GM19328 (cell line): ENCODE results near the gene XYLB.
"Not testable (repeated sequence)": the region's sequence is repeated elsewhere in the genome, so short reads cannot be mapped to it uniquely, and the experiment has no call there.

ENCODE experiments used
- ATAC-seq: cut with Tn5 transposase; IDR thresholded peaks from one replicate; pipeline ENCODE4 v1.9.1; 2021; ENCODE audit warnings: mild to moderate bottlenecking, moderate library complexity; ENCODE audit not compliant: unreplicated experiment

The XYLB gene

DNA sequence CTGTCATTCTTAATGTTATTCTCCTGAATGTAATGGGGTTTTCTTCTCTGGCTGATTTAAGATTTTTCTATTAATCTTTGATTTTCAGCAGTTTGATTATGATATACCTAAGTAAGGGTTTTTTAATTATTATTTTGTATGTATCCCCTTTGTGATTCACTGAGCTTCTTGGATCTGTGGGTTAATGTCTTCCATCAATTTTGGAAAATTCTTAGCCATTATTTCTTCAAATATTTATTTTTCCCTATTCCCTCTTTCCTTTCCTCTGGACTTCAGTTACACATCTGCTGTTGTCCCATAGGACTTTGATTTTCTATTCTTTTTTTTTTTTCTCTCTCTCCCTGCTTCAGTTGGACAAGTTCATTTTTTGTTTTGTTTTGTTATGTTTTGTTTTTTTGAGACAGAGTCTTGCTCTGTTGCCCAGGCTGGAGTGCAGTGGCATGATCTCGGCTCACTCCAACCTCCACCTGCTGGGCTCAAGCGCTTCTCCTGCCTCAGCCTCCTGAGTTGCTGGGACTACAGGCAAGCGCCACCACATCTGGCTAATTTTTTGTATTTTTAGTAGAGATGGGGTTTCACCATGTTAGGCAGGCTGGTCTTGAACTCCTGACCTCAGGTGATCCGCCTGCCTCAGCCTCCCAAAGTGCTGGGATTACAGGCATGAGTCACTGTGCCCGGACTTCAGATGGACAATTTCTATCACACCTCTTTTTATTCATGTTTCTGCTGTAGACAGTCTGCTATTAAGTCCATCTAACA lies 40.6 kb downstream of the XYLB start:
- no peak for ATAC-seq

GRCh38 chr3:38387862-38388261 lies 41.3 kb downstream of the XYLB start:
- no peak for ATAC-seq

- ATAC-seq: no peak
Observed at GRCh38 chr3:38392604-38393163, 46.1 kb downstream of the XYLB start.

DNA sequence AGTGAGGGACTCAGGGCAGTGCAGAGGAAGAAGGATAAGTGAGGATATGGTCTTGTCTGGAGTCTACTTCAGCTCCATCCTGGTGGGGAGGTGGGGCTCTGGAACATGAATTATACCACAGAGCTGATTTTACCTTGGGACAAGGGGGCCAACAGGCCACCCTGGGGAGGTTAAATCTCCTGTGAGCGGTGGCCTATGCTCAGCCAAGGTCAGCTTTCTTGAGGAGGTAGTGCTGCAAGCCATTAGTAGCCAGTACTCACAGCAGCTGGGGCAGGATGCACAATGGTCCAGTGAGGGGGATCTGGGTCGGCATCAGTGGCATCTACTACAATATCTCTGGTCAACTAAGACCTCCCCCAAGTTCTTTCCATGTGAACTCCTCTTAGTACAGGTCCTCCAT lies 49.7 kb downstream of the XYLB start:
- ATAC-seq: no peak

DNA sequence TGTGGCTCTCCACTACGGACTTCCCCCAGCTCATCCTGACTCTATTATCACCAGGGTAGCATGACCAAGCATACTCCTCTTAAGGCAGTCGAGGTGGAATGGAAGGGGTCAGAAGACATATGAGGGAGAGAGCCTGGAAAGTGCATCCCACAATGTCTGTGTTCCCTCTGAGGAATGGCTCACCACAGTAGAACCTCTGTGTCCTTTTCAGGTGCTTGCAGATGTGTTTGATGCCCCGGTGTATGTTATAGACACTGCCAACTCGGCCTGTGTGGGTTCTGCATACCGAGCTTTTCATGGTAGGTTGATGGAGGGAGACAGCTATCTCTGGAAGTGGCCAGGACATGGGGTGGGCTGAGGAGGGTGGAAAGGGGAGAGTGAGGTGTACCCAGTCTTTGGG lies 50.3 kb downstream of the XYLB start:
- no peak for ATAC-seq

- ATAC-seq: no peak
Observed at GRCh38 chr3:38397320-38397719, 50.7 kb downstream of the XYLB start.

DNA sequence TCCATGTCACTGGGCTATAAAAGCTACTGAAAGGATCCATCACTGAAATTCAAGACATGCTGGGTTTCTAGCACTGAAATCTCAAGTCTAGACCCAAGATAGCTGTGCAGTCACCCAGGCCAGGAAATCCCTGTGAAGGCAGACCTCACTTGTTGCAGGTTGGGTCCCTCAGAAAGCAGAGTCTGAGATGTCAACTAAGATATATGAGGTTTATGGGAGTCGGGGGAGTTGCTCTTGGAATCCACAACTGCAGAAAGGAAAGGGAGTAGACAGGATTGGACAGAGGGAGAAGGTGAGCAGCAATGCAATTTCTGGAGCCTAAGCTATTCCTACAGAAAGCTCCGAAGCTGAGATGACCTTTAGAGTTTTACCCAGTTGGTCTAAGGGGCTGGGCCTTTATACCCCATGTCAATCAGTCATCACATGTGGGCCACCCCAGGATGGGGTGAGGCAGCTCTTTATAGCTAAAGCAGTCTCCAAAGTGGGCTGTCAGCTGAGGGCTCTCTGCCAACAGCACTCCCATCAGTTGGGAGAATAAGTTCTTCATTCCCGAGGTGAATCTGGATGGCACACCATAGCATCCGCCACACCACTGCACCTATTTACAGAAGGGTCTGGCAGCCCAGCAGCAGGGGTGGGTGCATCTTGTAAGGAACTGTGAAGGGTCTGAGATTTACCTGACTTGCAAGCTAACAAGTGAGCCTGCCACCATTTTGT lies 54.8 kb downstream of the XYLB start:
- ATAC-seq: no peak

- ATAC-seq: no peak
Observed at GRCh38 chr3:38404286-38404685, 57.7 kb downstream of the XYLB start.

DNA sequence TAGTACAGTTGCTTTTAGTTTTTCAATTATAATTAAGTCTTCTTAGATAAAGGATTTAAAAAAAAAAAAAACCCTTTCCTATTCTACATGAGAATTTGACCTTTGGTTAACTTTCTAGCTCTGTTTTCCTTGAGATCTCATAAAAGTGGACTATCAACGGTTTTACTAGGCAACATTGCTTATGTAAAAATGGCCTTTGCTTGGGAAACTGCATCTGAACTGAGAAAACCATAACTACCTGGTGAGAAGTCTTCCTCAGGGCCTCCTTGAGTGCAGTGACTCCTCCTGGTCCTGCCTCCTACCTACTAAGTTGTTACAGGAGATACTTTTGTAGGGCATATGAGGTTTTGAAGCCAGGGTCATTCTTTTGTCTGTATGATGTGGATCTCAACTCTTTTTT lies 65.0 kb downstream of the XYLB start:
- ATAC-seq: no peak

- not testable (repeated sequence) for ATAC-seq
Observed at GRCh38 chr3:38420758-38421157, 74.2 kb downstream of the XYLB start.

- ATAC-seq: no peak
Observed at GRCh38 chr3:38421679-38422336, 75.2 kb downstream of the XYLB start.

- not testable (repeated sequence) for ATAC-seq
Observed at GRCh38 chr3:38426798-38427426, 80.3 kb downstream of the XYLB start.

GRCh38 chr3:38432871-38433658 lies 86.5 kb downstream of the XYLB start:
- ATAC-seq: not testable (repeated sequence)

- ATAC-seq: not testable (repeated sequence)
Observed at GRCh38 chr3:38433661-38434060, 87.1 kb downstream of the XYLB start.

DNA sequence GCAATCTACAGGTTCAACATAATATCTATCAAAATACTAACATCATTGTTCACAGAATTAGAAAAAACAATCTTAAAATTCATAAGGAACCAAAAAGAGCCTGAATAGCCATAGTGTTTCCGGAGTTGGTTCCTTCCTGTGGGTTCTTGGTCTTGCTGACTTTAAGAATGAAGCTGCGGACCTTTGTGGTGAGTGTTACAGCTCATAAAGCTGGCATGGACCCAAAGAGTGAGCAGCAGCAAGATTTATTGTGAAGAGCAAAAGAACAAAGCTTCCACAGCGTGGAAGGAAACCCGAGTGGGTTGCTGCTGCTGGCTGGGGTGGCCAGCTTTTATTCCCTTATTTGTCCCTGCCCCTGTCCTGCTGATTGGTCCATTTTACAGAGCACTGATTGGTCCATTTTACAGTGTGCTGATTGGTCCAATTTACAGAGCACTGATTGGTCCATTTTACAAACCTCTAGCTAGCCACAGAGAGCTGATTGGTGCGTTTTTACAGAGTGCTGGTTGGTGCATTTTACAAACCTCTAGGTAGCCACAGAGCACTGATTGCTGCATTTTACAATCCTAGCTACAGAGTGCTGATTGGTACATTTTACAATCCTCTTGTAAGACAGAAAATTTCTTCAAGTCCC lies 92.0 kb downstream of the XYLB start:
- ATAC-seq: not testable (repeated sequence)

GRCh38 chr3:38443205-38443604 lies 96.6 kb downstream of the XYLB start:
- not testable (repeated sequence) for ATAC-seq

DNA sequence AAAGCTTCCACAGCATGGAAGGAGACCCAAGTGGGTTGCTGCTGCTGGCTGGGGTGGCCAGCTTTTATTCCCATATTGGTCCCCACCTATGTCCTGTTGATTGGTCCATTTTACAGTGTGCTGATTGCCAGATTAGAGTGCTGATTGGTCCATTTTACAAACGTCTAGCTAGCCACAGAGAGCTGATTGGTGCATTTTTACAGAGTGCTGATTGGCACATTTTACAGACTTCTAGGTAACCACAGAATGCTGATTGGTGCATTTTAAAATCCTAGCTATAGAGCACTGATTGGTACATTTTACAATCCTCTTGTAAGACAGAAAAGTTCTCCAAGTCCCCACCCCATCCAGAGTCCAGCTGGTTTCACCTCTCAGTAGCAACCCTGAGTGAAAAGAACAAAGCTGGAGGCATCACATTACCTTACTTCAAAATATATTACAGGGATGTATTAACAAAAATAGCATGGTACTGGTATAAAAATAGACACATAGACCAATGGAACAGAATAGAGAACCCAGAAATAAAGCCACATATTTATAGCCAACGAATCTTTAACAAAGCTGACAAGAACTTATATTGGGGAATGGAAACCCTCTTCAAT lies 99.6 kb downstream of the XYLB start:
- ATAC-seq: no peak

DNA sequence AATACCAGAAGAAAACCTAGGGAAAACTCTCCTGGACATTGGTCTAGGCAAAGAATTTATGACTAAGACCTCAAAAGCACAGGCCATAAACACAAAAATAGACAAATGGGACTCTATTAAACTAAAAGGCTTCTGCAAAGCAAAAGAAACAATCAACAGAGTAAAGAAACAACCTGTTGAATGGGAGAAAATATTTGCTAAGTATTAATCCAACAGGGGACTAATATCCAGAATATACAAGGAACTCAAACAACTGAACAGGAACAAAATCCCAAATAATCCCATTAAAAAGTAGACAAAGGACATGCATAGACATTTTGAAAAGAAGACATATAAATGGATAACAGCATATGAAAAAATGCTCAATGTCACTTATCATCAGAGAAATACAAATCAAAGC lies 100.2 kb downstream of the XYLB start:
- ATAC-seq: no peak

DNA sequence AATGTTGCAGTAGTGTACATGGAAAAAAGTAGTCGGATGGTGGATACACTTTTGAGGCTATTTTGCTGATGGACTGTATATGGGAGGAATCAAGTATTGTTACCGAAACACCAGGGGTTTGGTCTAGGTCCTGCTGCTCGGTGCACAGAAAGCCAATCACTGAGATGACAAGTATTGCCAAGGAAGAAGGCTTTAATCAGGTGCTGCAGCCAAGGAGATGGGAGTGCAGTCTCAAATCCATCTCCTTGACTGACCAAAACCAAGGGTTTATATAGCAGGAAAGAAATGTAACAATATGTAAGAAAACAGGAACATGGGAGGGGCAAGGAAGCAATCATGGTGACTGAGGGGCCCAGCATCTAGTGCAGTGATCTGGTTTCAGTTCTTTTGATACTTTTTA lies 104.3 kb downstream of the XYLB start:
- ATAC-seq: no peak
